GM15510 (cell line): Measurements from ENCODE around the gene MT3.

ENCODE experiments used
- POLR2A ChIP-seq: IDR thresholded peaks from 3 replicates; pipeline ENCODE4 v1.6.1; 2011; ENCODE audit warnings: borderline replicate concordance; ENCODE audit not compliant: insufficient read length; ENCODE audit errors: extremely low read depth

MT3 gene

GRCh38 chr16:56564793-56565477 is 24.4 kb upstream of the MT3 start, which contains the start of gene MT4:
Gene MT4 (plus strand): TSS chr16:56565073. CDS start chr16:56565129, 56 bp downstream.
- TF ChIP-seq POLR2A, result no peak

DNA sequence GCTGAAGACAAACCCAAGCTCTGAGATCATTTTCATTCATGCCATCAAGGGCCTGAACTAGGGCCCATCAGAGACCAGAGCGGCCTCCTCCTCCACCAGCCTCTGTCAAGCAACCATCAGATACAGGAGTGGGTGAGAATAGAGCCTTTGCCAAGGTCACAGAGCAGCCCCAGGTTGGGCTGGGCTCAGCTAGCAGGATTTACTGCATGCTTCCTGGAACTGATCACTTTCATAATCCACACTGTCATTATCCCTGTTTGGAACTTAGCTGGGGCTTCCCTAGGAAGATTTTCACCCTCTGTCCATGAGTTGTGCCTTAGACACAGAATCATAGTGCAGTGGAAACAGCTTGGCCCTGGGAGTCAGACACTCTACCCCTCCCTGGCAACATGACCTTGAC is 19.4 kb upstream of the MT3 start:
- TF ChIP-seq POLR2A, result no peak

GRCh38 chr16:56571525-56571924 is 17.8 kb upstream of the MT3 start:
- no peak for TF ChIP-seq POLR2A

GRCh38 chr16:56574625-56575024 is 14.7 kb upstream of the MT3 start:
- TF ChIP-seq POLR2A, result no peak

GRCh38 chr16:56576585-56577299 is 12.6 kb upstream of the MT3 start:
- no peak for TF ChIP-seq POLR2A

DNA sequence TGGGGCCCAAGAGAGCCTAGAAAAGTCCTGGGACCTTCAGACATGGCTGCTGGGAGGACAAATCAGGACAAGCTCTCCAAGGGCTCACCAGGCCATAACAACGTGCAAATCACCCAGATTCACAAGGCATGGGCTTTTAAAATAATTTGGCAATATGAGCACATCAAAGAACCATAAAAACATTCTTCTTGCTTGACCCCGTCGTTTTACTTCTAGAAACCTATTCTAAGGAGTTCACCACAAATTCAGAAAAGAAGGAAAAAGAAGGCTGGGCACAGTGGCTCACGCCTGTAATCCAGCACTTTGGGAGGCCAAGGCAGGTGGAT is 12.1 kb upstream of the MT3 start:
- TF ChIP-seq POLR2A, result no peak

DNA sequence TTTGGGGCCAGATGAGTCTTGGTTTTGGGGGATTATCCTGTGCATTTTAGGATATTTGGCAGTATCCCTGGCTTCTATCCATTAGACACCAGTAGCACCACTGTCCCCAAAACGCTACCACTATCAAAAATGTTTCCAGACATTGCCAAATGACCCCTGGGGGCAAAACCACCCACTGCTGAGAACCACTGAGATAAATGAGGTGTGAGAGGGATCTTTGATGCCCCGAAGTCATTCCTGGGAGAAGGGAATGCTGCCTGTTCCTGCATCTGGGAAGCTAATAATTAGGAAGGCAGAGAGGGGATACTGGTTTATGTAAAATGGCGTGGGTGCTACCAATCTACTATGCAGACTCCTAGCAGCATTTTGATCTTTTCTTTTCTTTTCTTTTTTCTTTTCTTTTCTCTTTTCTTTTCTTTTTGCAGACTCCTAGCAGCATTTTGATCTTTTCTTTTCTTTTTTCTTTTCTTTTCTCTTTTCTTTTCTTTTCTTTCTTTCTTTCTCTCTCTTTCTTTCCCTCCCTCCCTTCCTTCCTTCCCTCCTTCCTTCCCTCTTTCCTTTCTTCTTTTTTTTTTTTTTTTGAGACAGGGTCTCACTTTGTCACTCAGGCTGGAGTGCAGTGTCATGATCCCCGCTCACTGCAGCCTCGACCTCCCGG is 8.8 kb upstream of the MT3 start:
- no peak for TF ChIP-seq POLR2A

GRCh38 chr16:56583351-56584168 is 5.8 kb upstream of the MT3 start:
- TF ChIP-seq POLR2A, result no peak

GRCh38 chr16:56584276-56584675 is 5.1 kb upstream of the MT3 start:
- TF ChIP-seq POLR2A, result no peak

- no peak for TF ChIP-seq POLR2A
Measured at GRCh38 chr16:56588781-56589140, 567 bp upstream of the MT3 start.

DNA sequence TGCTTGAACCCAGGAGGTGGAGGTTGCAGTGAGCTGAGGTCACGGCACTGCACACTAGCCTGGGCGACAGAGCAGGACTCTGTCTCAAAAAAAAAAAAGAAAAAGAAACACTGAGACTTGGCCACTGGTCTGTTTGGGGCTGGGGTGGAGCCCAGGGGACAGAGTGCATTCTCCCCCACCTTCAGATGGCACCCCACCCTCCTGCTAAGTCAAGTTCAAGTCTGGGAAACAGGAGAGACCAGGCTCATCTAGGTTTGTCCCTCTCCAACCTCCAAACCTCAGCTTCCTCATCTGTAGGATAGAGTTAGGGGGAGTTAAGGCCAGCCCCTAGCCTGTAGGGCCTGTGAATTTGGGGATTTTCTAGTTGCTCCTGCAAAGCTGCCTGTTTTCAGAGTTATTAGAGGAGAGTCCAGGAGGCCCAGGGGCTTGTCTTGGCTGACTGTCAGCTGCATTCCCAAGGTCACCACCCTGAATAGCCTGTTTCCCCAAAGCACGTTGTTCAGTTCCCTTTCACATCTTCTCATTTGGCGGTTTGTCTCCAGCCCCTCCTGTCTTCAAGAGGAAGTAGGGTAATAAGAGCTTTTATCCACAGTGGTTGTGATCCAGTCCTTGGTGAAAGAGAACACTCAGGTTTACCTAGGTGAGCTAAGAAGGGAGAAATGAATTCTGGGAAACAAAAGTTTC is 2.2 kb downstream of the MT3 start:
- no peak for TF ChIP-seq POLR2A

GRCh38 chr16:56593573-56594291 is 4.4 kb downstream of the MT3 start:
- TF ChIP-seq POLR2A, result no peak

- no peak for TF ChIP-seq POLR2A
Measured at GRCh38 chr16:56594292-56594619, 4.9 kb downstream of the MT3 start.

- TF ChIP-seq POLR2A, result no peak
Measured at GRCh38 chr16:56600398-56600999, 11.2 kb downstream of the MT3 start.
